Activated B cell treated with CpG ODN at 0.5 μM for 24 hours (primary cell): ENCODE measurements around the gene SLC8A2. TPM values are rescaled to one million over a fixed set of nuclear protein-coding genes. Genes with fewer than 3 reads are reported as not detected.

Experiments
- ATAC-seq: fragments of 200-7000 bp; cut with Tn5 transposase; one replicate; pipeline ENCODE4 v1.10.0; 2021; ENCODE audit warnings: low read depth, mild to moderate bottlenecking, moderate library complexity
- CTCF ChIA-PET: fragments of 350-600 bp; sonication (Branson Sonifier 250); formaldehyde crosslinking; loops from one replicate; lab custom pipeline; 2021; ENCODE audit warnings: antibody characterized with exemption; lab: Charles Lee
- POLR2A ChIA-PET: fragments of 350-600 bp; sonication (Branson Sonifier 250); formaldehyde crosslinking; loops from one replicate; lab custom pipeline; 2021; ENCODE audit warnings: antibody characterized with exemption; lab: Charles Lee
- DNase-seq: peaks from one replicate; pipeline ENCODE4 v3.0.0; 2022
- H3K27ac Mint-ChIP-seq: one replicate; pipeline ENCODE4 v1.8.0; 2020; ENCODE audit warnings: mixed read lengths
- H3K27me3 Mint-ChIP-seq: one replicate; pipeline ENCODE4 v1.8.0; 2021; ENCODE audit warnings: mixed read lengths
- H3K36me3 Mint-ChIP-seq: one replicate; pipeline ENCODE4 v1.8.0; 2021; ENCODE audit warnings: low read depth, mixed read lengths
- H3K4me1 Mint-ChIP-seq: one replicate; pipeline ENCODE4 v1.8.0; 2021; ENCODE audit warnings: mixed read lengths
- H3K4me3 Mint-ChIP-seq: one replicate; pipeline ENCODE4 v1.8.0; 2020; ENCODE audit warnings: mild to moderate bottlenecking, mixed read lengths
- H3K9me3 Mint-ChIP-seq: one replicate; pipeline ENCODE4 v1.8.0; 2020; ENCODE audit warnings: mixed read lengths
- intact Hi-C: fragments of 100-400 bp; cut with micrococcal nuclease; formaldehyde crosslinking; loops from one replicate; pipeline ENCODE4 v1.15.1; 2024
- total RNA-seq: library from RNA; stranded (reverse); gene quantifications from 2 replicates; pipeline ENCODE4 v1.2.3, GENCODE V29; 2022
- TF ChIP-seq, protein P1 (sequence below): fragments of 200-600 bp; IDR thresholded peaks from one replicate; pipeline ENCODE4 v1.8.0; 2022; ENCODE audit warnings: antibody characterized with exemption, mild to moderate bottlenecking

SLC8A2 gene
- total RNA-seq, 1 donor from 2014 or later: not detected

- ChIA-PET POLR2A (interaction anchor here (1.0 kb wide), 1 partner anchor 9 kb away, joined by 4 read pairs; no protein-coding TSS in a partner anchor), CTCF (no interaction called here)
- ATAC-seq (no peak), DNase-seq (no peak)
- TF ChIP-seq, protein P1, sequence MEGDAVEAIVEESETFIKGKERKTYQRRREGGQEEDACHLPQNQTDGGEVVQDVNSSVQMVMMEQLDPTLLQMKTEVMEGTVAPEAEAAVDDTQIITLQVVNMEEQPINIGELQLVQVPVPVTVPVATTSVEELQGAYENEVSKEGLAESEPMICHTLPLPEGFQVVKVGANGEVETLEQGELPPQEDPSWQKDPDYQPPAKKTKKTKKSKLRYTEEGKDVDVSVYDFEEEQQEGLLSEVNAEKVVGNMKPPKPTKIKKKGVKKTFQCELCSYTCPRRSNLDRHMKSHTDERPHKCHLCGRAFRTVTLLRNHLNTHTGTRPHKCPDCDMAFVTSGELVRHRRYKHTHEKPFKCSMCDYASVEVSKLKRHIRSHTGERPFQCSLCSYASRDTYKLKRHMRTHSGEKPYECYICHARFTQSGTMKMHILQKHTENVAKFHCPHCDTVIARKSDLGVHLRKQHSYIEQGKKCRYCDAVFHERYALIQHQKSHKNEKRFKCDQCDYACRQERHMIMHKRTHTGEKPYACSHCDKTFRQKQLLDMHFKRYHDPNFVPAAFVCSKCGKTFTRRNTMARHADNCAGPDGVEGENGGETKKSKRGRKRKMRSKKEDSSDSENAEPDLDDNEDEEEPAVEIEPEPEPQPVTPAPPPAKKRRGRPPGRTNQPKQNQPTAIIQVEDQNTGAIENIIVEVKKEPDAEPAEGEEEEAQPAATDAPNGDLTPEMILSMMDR: no peak
- intact Hi-C loops: no loop called here
- Mint-ChIP-seq H3K27me3 (no peaks in the 10 kb centered on the region), H3K4me1 (peaks cover 39% of the 10 kb centered on the region), H3K27ac (no peak overlapping the region), H3K9me3 (no peaks in the 10 kb centered on the region), H3K4me3 (no peak overlapping the region), H3K36me3 (peaks cover 31% of the 10 kb centered on the region)
Observed at GRCh38 chr19:47509170-47509847, 37.6 kb upstream of the SLC8A2 start.

DNA sequence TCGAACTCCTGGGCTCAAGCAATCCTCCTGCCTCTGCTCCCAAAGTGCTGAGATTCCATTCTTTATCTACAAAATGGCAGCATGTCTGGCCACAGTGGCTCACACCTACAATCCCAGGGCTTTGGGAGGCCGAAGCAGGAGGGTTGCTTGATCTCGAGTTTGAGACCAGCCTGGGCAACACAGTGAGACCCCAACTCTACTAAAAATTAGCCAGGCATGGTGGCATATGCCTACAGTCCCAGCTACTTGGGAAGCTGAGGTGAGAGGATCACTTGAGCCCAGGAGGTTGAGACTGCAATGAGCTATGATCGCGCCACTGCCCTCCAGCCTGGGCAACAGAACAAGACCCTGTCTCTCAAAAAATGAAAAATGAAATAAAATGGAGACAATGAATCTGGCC, 37.0 kb upstream of the SLC8A2 start:
- Mint-ChIP-seq H3K4me1 (peaks cover 34% of the 10 kb centered on the region), H3K4me3 (no peak overlapping the region)
- POLR2A ChIA-PET: no interaction called here

DNA sequence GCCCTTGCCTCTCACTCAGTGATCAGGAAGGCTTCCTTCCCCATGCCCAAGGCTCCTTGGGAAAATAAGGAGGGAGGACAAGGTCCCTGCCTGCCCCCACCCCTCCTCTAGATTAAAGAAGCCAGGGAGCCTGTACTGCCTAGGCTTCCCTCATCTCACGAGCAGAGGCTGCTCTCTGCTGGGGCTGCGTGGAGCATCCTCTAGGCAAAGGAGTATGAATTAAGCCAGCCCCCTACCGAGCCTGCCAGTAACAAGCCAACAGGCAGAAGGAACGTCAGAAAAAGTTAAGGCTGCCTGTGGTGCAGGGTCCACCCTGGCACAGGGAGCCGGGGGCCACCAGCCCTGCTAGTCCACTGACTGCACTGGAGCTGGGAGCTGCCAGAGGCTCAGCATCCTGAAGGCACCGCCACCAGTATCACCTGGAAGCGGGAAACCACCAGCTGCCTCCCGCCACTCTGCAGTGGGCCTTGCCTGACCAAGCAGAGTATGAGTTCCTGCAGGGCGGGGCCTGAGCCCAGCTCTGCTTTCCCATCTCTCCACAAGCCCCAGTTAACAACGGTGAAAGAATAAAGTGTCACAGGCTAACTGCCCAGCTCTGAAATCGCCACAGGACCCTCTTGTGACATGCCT, 36.3 kb upstream of the SLC8A2 start:
- DNase-seq (no peak), ATAC-seq (no peak)
- ChIA-PET POLR2A (no interaction called here), CTCF (no interaction called here)
- H3K36me3 Mint-ChIP-seq: peaks cover 39% of the 10 kb centered on the region
- H3K9me3 Mint-ChIP-seq: no peaks in the 10 kb centered on the region
- H3K27me3 Mint-ChIP-seq: no peaks in the 10 kb centered on the region
- TF ChIP-seq, protein P1: no peak
- peaks cover 27% of the 10 kb centered on the region for H3K4me1 Mint-ChIP-seq
- intact Hi-C loops: no loop called here
- H3K27ac Mint-ChIP-seq: no peak overlapping the region
- H3K4me3 Mint-ChIP-seq: no peak overlapping the region

More for the DNA sequence above, 37.0 kb upstream of the SLC8A2 start:
- Mint-ChIP-seq H3K27ac (no peak overlapping the region), H3K27me3 (no peaks in the 10 kb centered on the region), H3K36me3 (peaks cover 32% of the 10 kb centered on the region), H3K9me3 (no peaks in the 10 kb centered on the region)
- intact Hi-C loops: no loop called here
- ATAC-seq: no peak
- CTCF ChIA-PET: no interaction called here
- TF ChIP-seq, protein P1: no peak
- no peak for DNase-seq

DNA sequence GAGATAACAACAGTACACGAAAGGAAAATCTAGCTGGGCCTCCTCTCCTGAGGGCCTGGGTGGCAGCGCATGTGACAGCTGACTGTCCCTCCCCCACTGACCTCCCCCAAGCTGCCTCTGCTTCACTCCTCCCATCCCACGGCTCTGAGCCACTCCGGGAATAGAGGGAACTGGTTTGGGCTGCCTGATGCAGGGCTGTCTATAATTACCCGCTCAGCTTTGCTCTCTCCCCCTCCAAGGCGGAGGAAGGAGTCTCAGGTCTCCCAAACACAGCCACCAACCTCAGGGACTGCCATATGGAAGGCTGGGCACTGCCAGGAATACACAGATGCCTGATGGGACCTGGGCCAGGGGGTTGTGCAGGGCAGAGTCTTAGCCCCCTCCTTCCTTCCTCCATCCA, 35.3 kb upstream of the SLC8A2 start:
- Mint-ChIP-seq H3K36me3 (peaks cover 42% of the 10 kb centered on the region), H3K27me3 (no peaks in the 10 kb centered on the region), H3K27ac (no peak overlapping the region), H3K4me3 (no peak overlapping the region), H3K9me3 (no peaks in the 10 kb centered on the region), H3K4me1 (peaks cover 17% of the 10 kb centered on the region)
- ATAC-seq (no peak), DNase-seq (no peak)
- CTCF ChIA-PET: no interaction called here
- intact Hi-C loops: no loop called here
- POLR2A ChIA-PET: no interaction called here
- TF ChIP-seq, protein P1: no peak

DNA sequence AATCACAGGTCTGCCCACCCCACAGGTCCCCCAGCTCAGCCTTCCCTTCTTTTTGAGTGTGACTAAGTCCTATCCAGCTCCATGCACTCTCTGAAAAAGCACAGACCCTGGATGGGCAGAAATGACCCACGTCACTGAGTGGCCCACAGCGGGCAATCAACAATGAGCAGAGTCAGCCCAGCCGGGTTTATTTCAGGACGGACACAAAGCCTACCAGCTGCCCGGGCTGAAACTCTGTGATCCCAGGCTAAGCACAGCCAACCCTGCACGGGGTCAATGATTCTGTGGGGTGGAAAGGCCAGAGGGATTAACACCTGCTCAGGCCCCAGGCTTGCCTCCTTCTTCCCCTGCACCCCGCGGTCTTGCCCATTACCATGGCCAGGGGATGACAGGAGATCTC, 34.8 kb upstream of the SLC8A2 start:
- ATAC-seq: no peak
- H3K4me3 Mint-ChIP-seq: no peak overlapping the region
- TF ChIP-seq, protein P1: no peak
- POLR2A ChIA-PET: interaction anchor here (0.7 kb wide), 1 partner anchor 23 kb away, joined by 9 read pairs; the partner anchor contains the start of gene KPTN
- no peaks in the 10 kb centered on the region for H3K9me3 Mint-ChIP-seq
- intact Hi-C loops: no loop called here
- H3K27ac Mint-ChIP-seq: no peak overlapping the region
- DNase-seq: no peak
- H3K36me3 Mint-ChIP-seq: peaks cover 44% of the 10 kb centered on the region
- H3K4me1 Mint-ChIP-seq: peaks cover 11% of the 10 kb centered on the region
- CTCF ChIA-PET: no interaction called here
- H3K27me3 Mint-ChIP-seq: no peaks in the 10 kb centered on the region
